ENCODE data around the gene RNF8. TPM values are rescaled to one million over a fixed set of nuclear protein-coding genes. Genes with fewer than 3 reads are reported as not detected.

The RNF8 gene
- total RNA-seq, 1 experiment from 2014 or later: 17.7 TPM

GRCh38 chr6:37432916-37433656, 79.3 kb downstream of the RNF8 start, which contains the start of gene CMTR1:
Gene CMTR1 (plus strand): TSS chr6:37433221. CDS start chr6:37435630, 2,409 bp downstream.
- Mint-ChIP-seq H3K9me3 (ENCODE audit: unreplicated experiment) (no peaks in the 10 kb centered on the region), H3K27me3 (ENCODE audit: insufficient read depth, unreplicated experiment) (no peaks in the 10 kb centered on the region), H3K4me1 (ENCODE audit: low read depth, unreplicated experiment) (peaks cover 17% of the 10 kb centered on the region), H3K4me3 (ENCODE audit: unreplicated experiment) (peak within 1 kb of the TSS; percentile 73), H3K36me3 (ENCODE audit: insufficient read depth, unreplicated experiment) (peaks cover 15% of the 10 kb centered on the region), H3K27ac (ENCODE audit: unreplicated experiment) (peak within 1 kb of the TSS; percentile 46)
- TF ChIP-seq CTCF (IDR thresholded peaks at IDR 0.05; ENCODE audit: insufficient read depth in 1 of 2, low read depth in 1 of 2, low read length in 1 of 2, severe bottlenecking in 1 of 2, unreplicated experiment in 1 of 2): no peak
- Histone ChIP-seq H3K9me3 (no peaks in the 10 kb centered on the region; the same call in 1 of the 2 replicates), H3K4me3 (ENCODE audit: low read depth, low read length) (peak within 1 kb of the TSS; percentile 75), H3K36me3 (ENCODE audit: control insufficient read depth, insufficient read depth, low read length) (peaks cover 3% of the 10 kb centered on the region; the same call in 1 of the 2 replicates), H3K27me3 (replicated peaks; ENCODE audit: control insufficient read depth, insufficient read depth, low read length) (no peaks in the 10 kb centered on the region), H3K4me1 (peaks cover 4% of the 10 kb centered on the region; the same call in 1 of the 2 replicates)
- intact Hi-C loops (cut with micrococcal nuclease; ENCODE audit: unreplicated experiment): loop anchor here (2.0 kb wide), 1 partner anchor 52 kb away; no protein-coding TSS in a partner anchor
- POLR2A ChIA-PET: no interaction called here
- BruUV-seq (replicated peaks): TSS peak; percentile 27
- DNase-seq: peak; percentile 93 to 96
- CTCF ChIA-PET: interaction anchor here (1.5 kb wide), 1 partner anchor 51 kb away, joined by 3 read pairs; no protein-coding TSS in a partner anchor

GRCh38 chr6:37433657-37434271, 80.0 kb downstream of the RNF8 start:
- BruUV-seq (replicated peaks): no TSS peak
- POLR2A ChIA-PET: no interaction called here

More at GRCh38 chr6:37433657-37434271, 80.0 kb downstream of the RNF8 start:
- no peaks in the 10 kb centered on the region for H3K27me3 ChIP-seq (replicated peaks; ENCODE audit: control insufficient read depth, insufficient read depth, low read length)
- no peak for TF ChIP-seq CTCF (IDR thresholded peaks at IDR 0.05; ENCODE audit: insufficient read depth in 1 of 2, low read depth in 1 of 2, low read length in 1 of 2, severe bottlenecking in 1 of 2, unreplicated experiment in 1 of 2)
- H3K9me3 ChIP-seq: no peaks in the 10 kb centered on the region; the same call in 1 of the 2 replicates
- H3K36me3 ChIP-seq (ENCODE audit: control insufficient read depth, insufficient read depth, low read length): peaks cover 3% of the 10 kb centered on the region; the same call in 1 of the 2 replicates
- peaks cover 17% of the 10 kb centered on the region for H3K4me1 Mint-ChIP-seq (ENCODE audit: low read depth, unreplicated experiment)
- peak overlapping the region; percentile 46 for H3K27ac Mint-ChIP-seq (ENCODE audit: unreplicated experiment)
- H3K4me3 Mint-ChIP-seq (ENCODE audit: unreplicated experiment): peak overlapping the region; percentile 73
- peak overlapping the region; percentile 75 for H3K4me3 ChIP-seq (ENCODE audit: low read depth, low read length)
- DNase-seq: no peak
- peaks cover 7% of the 10 kb centered on the region; the same call in 1 of the 2 replicates for H3K4me1 ChIP-seq
- H3K36me3 Mint-ChIP-seq (ENCODE audit: insufficient read depth, unreplicated experiment): peaks cover 15% of the 10 kb centered on the region
- CTCF ChIA-PET: interaction anchor here (1.5 kb wide), 1 partner anchor 52 kb away, joined by 3 read pairs; no protein-coding TSS in a partner anchor
- intact Hi-C loops (cut with micrococcal nuclease; ENCODE audit: unreplicated experiment): loop anchor here (2.0 kb wide), 1 partner anchor 53 kb away; no protein-coding TSS in a partner anchor
- H3K27me3 Mint-ChIP-seq (ENCODE audit: insufficient read depth, unreplicated experiment): no peaks in the 10 kb centered on the region
- H3K9me3 Mint-ChIP-seq (ENCODE audit: unreplicated experiment): no peaks in the 10 kb centered on the region

Measured in Caco-2 (cell line).